Trophoblast cell (in vitro differentiated cells and primary cell): Measurements from ENCODE around the gene ITGB6. TPM values are rescaled to one million over a fixed set of nuclear protein-coding genes. Genes with fewer than 3 reads are reported as not detected.

Experiments
- DNase-seq, 2 donors: peaks; one replicate each; pipeline ENCODE4 v3.0.0-alpha.2; 2016
- H2AFZ ChIP-seq: 2 replicates; pipeline ENCODE4 v1.6.1; 2013; ENCODE audit warnings: low read length, moderate library complexity, mild to moderate bottlenecking; ENCODE audit not compliant: insufficient read depth, poor library complexity
- H2AK5ac ChIP-seq: 2 replicates; pipeline ENCODE4 v1.6.1; 2013; ENCODE audit warnings: mild to moderate bottlenecking, low read length
- H2BK120ac ChIP-seq: 2 replicates; pipeline ENCODE4 v1.6.1; 2013; ENCODE audit warnings: low read length, mild to moderate bottlenecking, moderate library complexity; ENCODE audit not compliant: insufficient read depth, poor library complexity
- H2BK12ac ChIP-seq: 2 replicates; pipeline ENCODE4 v1.6.1; 2013; ENCODE audit warnings: mild to moderate bottlenecking, low read length, moderate library complexity
- H2BK5ac ChIP-seq: 2 replicates; pipeline ENCODE4 v1.6.1; 2013; ENCODE audit warnings: low read length, low read depth, moderate library complexity, mild to moderate bottlenecking; ENCODE audit not compliant: poor library complexity
- H3K14ac ChIP-seq: 2 replicates; pipeline ENCODE4 v1.6.1; 2013; ENCODE audit warnings: mild to moderate bottlenecking, low read length
- H3K18ac ChIP-seq: 2 replicates; pipeline ENCODE4 v1.6.1; 2013; ENCODE audit warnings: mild to moderate bottlenecking, low read length
- H3K23ac ChIP-seq: 2 replicates; pipeline ENCODE4 v1.6.1; 2013; ENCODE audit warnings: low read length
- H3K27ac ChIP-seq: 2 replicates; pipeline ENCODE4 v1.5.1; 2013; ENCODE audit warnings: low read depth, mild to moderate bottlenecking, inconsistent platforms, low read length, moderate library complexity
- H3K27me3 ChIP-seq: 2 replicates; pipeline ENCODE4 v1.6.1; 2013; ENCODE audit warnings: inconsistent platforms, mild to moderate bottlenecking, low read length, moderate library complexity; ENCODE audit not compliant: insufficient read depth
- H3K36me3 ChIP-seq, 2 experiments: 1 replicate in 1 of 2; 2 replicates in 1 of 2; pipeline ENCODE4 v1.6.1; 2013; ENCODE audit warnings: low read length in 2 of 2, mild to moderate bottlenecking in 2 of 2, moderate library complexity in 1 of 2; ENCODE audit not compliant: insufficient read depth in 2 of 2, control insufficient read depth in 1 of 2
- H3K4ac ChIP-seq: 2 replicates; pipeline ENCODE4 v1.6.1; 2013; ENCODE audit warnings: low read depth, mild to moderate bottlenecking, low read length, moderate library complexity
- H3K4me1 ChIP-seq, 2 experiments: 1 replicate in 1 of 2; 2 replicates in 1 of 2; pipeline ENCODE4 v1.6.1; 2013; ENCODE audit warnings: low read length in 2 of 2, mild to moderate bottlenecking in 2 of 2, moderate library complexity in 1 of 2; ENCODE audit not compliant: insufficient read depth in 2 of 2, control insufficient read depth in 1 of 2
- H3K4me2 ChIP-seq: 2 replicates; pipeline ENCODE4 v1.6.1; 2013; ENCODE audit warnings: inconsistent platforms, mild to moderate bottlenecking, low read length, moderate library complexity
- H3K4me3 ChIP-seq: 2 replicates; pipeline ENCODE4 v1.5.1; 2013; ENCODE audit warnings: mild to moderate bottlenecking, low read depth, low read length, inconsistent platforms
- H3K79me1 ChIP-seq: one replicate; pipeline ENCODE4 v1.6.1; 2013; ENCODE audit warnings: low read length
- H3K79me2 ChIP-seq: 2 replicates; pipeline ENCODE4 v1.6.1; 2013; ENCODE audit warnings: low read length, mild to moderate bottlenecking; ENCODE audit not compliant: control insufficient read depth, insufficient read depth, poor library complexity
- H3K9ac ChIP-seq: 2 replicates; pipeline ENCODE4 v1.6.1; 2013; ENCODE audit warnings: mild to moderate bottlenecking, low read length
- H3K9me3 ChIP-seq: 2 replicates; pipeline ENCODE4 v1.6.1; 2013; ENCODE audit warnings: low read depth, mild to moderate bottlenecking, control low read depth, inconsistent platforms, low read length; ENCODE audit not compliant: insufficient read depth
- H4K12ac ChIP-seq: 2 replicates; pipeline ENCODE4 v1.6.1; 2013; ENCODE audit warnings: low read depth, mild to moderate bottlenecking, low read length, moderate library complexity
- H4K8ac ChIP-seq: 2 replicates; pipeline ENCODE4 v1.6.1; 2013; ENCODE audit warnings: low read depth, mild to moderate bottlenecking, low read length, moderate library complexity
- H4K91ac ChIP-seq: one replicate; pipeline ENCODE4 v1.6.1; 2013; ENCODE audit warnings: low read depth, mild to moderate bottlenecking, low read length, moderate library complexity
- WGBS: extraction: QIAGEN DNeasy Blood & Tissue Kit; methylation state at CpG from one replicate; pipeline ENCODE4 v1.1.7; 2013; ENCODE audit warnings: missing lambda C conversion rate; ENCODE audit not compliant: insufficient read length, insufficient coverage; ENCODE audit errors: extremely low coverage; 5-methylcytosine and 5-hydroxymethylcytosine counted together
- polyA plus RNA-seq: library from polyadenylated mRNA; stranded (reverse); fragments of 200-250 nt; gene quantifications from 2 replicates; pipeline ENCODE4 v1.2.3, GENCODE V29; 2013

The ITGB6 gene, protein sequence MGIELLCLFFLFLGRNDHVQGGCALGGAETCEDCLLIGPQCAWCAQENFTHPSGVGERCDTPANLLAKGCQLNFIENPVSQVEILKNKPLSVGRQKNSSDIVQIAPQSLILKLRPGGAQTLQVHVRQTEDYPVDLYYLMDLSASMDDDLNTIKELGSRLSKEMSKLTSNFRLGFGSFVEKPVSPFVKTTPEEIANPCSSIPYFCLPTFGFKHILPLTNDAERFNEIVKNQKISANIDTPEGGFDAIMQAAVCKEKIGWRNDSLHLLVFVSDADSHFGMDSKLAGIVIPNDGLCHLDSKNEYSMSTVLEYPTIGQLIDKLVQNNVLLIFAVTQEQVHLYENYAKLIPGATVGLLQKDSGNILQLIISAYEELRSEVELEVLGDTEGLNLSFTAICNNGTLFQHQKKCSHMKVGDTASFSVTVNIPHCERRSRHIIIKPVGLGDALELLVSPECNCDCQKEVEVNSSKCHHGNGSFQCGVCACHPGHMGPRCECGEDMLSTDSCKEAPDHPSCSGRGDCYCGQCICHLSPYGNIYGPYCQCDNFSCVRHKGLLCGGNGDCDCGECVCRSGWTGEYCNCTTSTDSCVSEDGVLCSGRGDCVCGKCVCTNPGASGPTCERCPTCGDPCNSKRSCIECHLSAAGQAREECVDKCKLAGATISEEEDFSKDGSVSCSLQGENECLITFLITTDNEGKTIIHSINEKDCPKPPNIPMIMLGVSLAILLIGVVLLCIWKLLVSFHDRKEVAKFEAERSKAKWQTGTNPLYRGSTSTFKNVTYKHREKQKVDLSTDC
- 100 and 101 TPM in 2 replicates for polyA plus RNA-seq

GRCh38 chr2:160199683-160200389 is at the start of gene ITGB6:
Gene ITGB6, minus strand, starts transcription at chr2:160200272. Its CDS starts 209 bp downstream, at chr2:160200063.
- Histone ChIP-seq H3K36me3 (peaks cover 8 to 12% of the 10 kb centered on the region in 2 experiments), H3K9me3 (no peaks in the 10 kb centered on the region), H3K79me1 (peaks cover 16% of the 10 kb centered on the region), H3K4ac (peak within 1 kb of the TSS; percentile 90), H3K79me2 (peaks cover 8% of the 10 kb centered on the region), H3K27me3 (no peaks in the 10 kb centered on the region), H3K27ac (peak within 1 kb of the TSS; percentile 72), H4K12ac (no peak within 1 kb of the TSS), H3K4me1 (peaks cover 16 to 25% of the 10 kb centered on the region in 2 experiments), H3K9ac (peak within 1 kb of the TSS; percentile 79), H4K91ac (peak within 1 kb of the TSS; percentile 68), H2AK5ac (no peak within 1 kb of the TSS), H2AFZ (no peak within 1 kb of the TSS), H2BK120ac (peak within 1 kb of the TSS; percentile 80), H3K4me2 (peak within 1 kb of the TSS; percentile 63), H3K18ac (no peak within 1 kb of the TSS), H2BK5ac (no peak within 1 kb of the TSS), H3K23ac (no peak within 1 kb of the TSS), H4K8ac (no peak within 1 kb of the TSS), H3K14ac (no peak within 1 kb of the TSS), H2BK12ac (no peak within 1 kb of the TSS), H3K4me3 (peak within 1 kb of the TSS; percentile 68)
- DNase-seq = peak in 1 of 2 donors; percentile 33
- WGBS = no CpG with 5 or more reads among the region's 9 CpGs

DNA sequence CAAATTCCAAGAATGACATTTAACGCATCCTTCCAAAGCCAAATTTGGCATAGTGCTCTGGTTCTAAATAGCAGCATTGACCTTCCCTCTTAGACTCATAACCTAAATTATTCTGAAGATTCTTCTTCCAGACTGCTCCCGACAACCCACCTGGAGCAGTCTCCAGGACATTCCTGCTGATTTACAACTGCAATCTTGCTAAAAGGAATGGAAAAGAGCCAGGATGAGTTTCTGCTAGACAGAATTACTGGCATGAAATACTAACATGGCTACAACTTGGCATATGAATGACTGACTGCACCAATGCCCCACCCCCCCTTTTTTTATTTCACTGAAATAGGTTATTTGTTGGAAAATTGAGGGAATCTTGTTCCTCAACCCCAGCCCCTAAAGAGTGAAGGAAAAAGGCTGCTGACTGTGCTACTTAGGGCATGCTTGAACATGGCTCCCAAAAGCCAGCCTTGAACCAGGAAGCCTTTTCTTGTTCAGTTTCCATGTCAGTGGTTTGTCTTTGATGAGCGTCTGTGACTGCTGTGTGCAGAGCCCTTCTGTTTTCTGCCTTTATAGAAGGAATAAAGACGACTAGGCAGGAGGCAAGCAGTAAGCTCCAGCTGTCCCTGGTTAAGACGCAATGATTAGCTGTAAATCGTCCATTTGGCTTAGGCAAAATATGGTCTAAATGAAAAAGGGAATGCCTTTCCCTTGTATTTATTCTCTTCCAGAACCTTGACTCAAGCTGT is 47.4 kb upstream of the ITGB6 start:
- H2BK120ac ChIP-seq = peak overlapping the region; percentile 92
- H4K8ac ChIP-seq = peak overlapping the region; percentile 69
- H4K12ac ChIP-seq = peak overlapping the region; percentile 7
- peak overlapping the region; percentile 86 for H2BK5ac ChIP-seq
- H4K91ac ChIP-seq = peak overlapping the region; percentile 96
- peak overlapping the region; percentile 81 for H3K14ac ChIP-seq
- H3K9ac ChIP-seq = no peak overlapping the region
- no peaks in the 10 kb centered on the region for H3K27me3 ChIP-seq
- H2AFZ ChIP-seq = peak overlapping the region; percentile 52
- H3K18ac ChIP-seq = peak overlapping the region; percentile 92
- H3K23ac ChIP-seq = no peak overlapping the region
- peak overlapping the region; percentile 98 for H2BK12ac ChIP-seq
- no peak overlapping the region for H3K4me3 ChIP-seq
- no CpG with 5 or more reads among the region's 6 CpGs for WGBS
- H2AK5ac ChIP-seq = peak overlapping the region; percentile 85
- peak overlapping the region; percentile 68 for H3K27ac ChIP-seq
- H3K9me3 ChIP-seq = no peaks in the 10 kb centered on the region
- H3K79me1 ChIP-seq = peaks cover 51% of the 10 kb centered on the region
- peak overlapping the region; percentile 69 for H3K4ac ChIP-seq
- no peak overlapping the region for H3K4me2 ChIP-seq
- no peaks in the 10 kb centered on the region for H3K36me3 ChIP-seq
- H3K79me2 ChIP-seq = peaks cover 5% of the 10 kb centered on the region
- H3K4me1 ChIP-seq = peaks cover 18 to 26% of the 10 kb centered on the region in 2 experiments
- DNase-seq = no peak

DNA sequence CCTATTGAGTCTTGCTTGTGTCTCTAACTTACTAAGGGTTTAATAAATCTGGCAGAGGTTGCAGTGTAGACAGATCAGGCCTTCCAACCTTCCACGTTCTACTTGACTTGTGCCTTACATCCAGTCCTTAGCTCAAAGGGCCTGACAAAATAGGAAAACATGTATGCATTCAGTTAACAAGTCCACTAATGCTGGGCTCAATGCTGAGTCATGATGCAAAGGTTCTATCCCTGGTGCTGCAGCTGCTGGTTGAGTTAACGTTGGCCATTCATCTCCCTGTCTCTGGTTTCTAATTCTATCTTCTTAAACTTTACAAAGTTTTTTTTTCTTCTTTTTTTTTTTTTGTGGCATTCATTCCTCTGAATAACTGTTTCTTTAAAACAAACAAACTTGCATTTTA is 46.3 kb upstream of the ITGB6 start:
- H2BK5ac ChIP-seq = peak overlapping the region; percentile 69
- no peak overlapping the region for H3K4me2 ChIP-seq
- H2BK120ac ChIP-seq = peak overlapping the region; percentile 92
- H3K9me3 ChIP-seq = no peaks in the 10 kb centered on the region
- H3K14ac ChIP-seq = peak overlapping the region; percentile 80
- peak overlapping the region; percentile 16 for H3K27ac ChIP-seq
- H3K9ac ChIP-seq = no peak overlapping the region
- peak overlapping the region; percentile 45 for H2AK5ac ChIP-seq
- H3K79me2 ChIP-seq = peaks cover 8% of the 10 kb centered on the region
- H4K8ac ChIP-seq = peak overlapping the region; percentile 71
- H4K91ac ChIP-seq = peak overlapping the region; percentile 99
- H2BK12ac ChIP-seq = peak overlapping the region; percentile 99
- no peak for DNase-seq
- peak overlapping the region; percentile 2 for H3K4ac ChIP-seq
- no peak overlapping the region for H3K4me3 ChIP-seq
- no CpG with 5 or more reads among the region's 2 CpGs for WGBS
- no peaks in the 10 kb centered on the region for H3K27me3 ChIP-seq
- H3K79me1 ChIP-seq = peaks cover 57% of the 10 kb centered on the region
- no peak overlapping the region for H3K23ac ChIP-seq
- H3K18ac ChIP-seq = no peak overlapping the region
- H3K4me1 ChIP-seq = peaks cover 21 to 30% of the 10 kb centered on the region in 2 experiments
- H2AFZ ChIP-seq = no peak overlapping the region
- H4K12ac ChIP-seq = no peak overlapping the region
- H3K36me3 ChIP-seq = no peaks in the 10 kb centered on the region
